Measurements from ENCODE around the gene CCNY.

DNA sequence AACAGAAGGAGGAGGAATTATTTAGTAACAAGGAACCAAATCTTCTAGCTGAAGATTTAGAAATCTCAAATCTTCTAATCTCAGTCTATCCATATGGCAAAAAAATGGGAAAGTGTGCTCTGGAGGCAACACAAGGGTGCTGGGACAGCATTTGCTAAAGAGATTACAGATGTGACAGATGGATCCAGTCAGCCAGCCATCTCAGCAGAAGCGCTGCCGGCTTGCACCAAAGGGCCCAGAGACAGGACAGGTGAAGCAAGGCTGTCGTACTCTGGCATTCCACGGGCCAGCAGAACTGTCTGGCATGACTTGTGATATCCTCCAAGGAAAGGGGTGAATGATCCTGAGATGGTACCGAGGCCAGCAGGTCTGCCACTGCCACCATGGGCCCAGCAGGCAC, 223.1 kb downstream of the CCNY start:
- TF ChIP-seq, protein P1, sequence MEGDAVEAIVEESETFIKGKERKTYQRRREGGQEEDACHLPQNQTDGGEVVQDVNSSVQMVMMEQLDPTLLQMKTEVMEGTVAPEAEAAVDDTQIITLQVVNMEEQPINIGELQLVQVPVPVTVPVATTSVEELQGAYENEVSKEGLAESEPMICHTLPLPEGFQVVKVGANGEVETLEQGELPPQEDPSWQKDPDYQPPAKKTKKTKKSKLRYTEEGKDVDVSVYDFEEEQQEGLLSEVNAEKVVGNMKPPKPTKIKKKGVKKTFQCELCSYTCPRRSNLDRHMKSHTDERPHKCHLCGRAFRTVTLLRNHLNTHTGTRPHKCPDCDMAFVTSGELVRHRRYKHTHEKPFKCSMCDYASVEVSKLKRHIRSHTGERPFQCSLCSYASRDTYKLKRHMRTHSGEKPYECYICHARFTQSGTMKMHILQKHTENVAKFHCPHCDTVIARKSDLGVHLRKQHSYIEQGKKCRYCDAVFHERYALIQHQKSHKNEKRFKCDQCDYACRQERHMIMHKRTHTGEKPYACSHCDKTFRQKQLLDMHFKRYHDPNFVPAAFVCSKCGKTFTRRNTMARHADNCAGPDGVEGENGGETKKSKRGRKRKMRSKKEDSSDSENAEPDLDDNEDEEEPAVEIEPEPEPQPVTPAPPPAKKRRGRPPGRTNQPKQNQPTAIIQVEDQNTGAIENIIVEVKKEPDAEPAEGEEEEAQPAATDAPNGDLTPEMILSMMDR (IDR thresholded peaks at IDR 0.05; ENCODE audit: low read length), result no peak
- no peak for TF ChIP-seq EZH2 (optimal IDR thresholded peaks at IDR 0.05; ENCODE audit: low read depth, low read length)

Measured in MM.1S (cell line).